Liver (tissue), 3 donors: Measurements from ENCODE around the gene TCF7L2.

Experiments used
- ATF3 ChIP-seq: IDR thresholded peaks from 2 replicates; pipeline ENCODE4 v1.6.1; 2016; ENCODE audit warnings: antibody characterized with exemption
- CTCF ChIP-seq: fragments of 150-350 bp; IDR thresholded peaks from 2 replicates; pipeline ENCODE4 v1.5.1; 2017; ENCODE audit warnings: improper control_type of control experiment, low read depth, low read length; ENCODE audit not compliant: missing input control
- EGR1 ChIP-seq, 2 donors: IDR thresholded peaks; 2 replicates each; pipeline ENCODE4 v1.6.1; 2016 to 2018; ENCODE audit warnings: antibody characterized with exemption in 2 of 2, low read depth in 2 of 2
- JUND ChIP-seq, 2 donors: IDR thresholded peaks; 2 replicates each; pipeline ENCODE4 v1.6.1; 2016; ENCODE audit warnings: antibody characterized with exemption in 2 of 2
- MAX ChIP-seq: IDR thresholded peaks from 2 replicates; pipeline ENCODE4 v1.6.1; 2016; ENCODE audit warnings: antibody characterized with exemption
- RAD21 ChIP-seq, 2 donors: IDR thresholded peaks; 2 replicates each; pipeline ENCODE4 v1.6.1; 2016; ENCODE audit warnings: antibody characterized with exemption in 2 of 2, mild to moderate bottlenecking in 2 of 2
- REST ChIP-seq: IDR thresholded peaks from 2 replicates; pipeline ENCODE4 v1.6.1; 2016; ENCODE audit warnings: antibody characterized with exemption, mild to moderate bottlenecking
- YY1 ChIP-seq: IDR thresholded peaks from 2 replicates; pipeline ENCODE4 v1.6.1; 2016; ENCODE audit warnings: antibody characterized with exemption, mild to moderate bottlenecking
- ZBTB33 ChIP-seq: IDR thresholded peaks from 2 replicates; pipeline ENCODE4 v1.6.1; 2016; ENCODE audit warnings: antibody characterized with exemption
- donor health status: healthy.
- donor health status: healthy.

GRCh38 chr10:113023017-113023416 lies 73.0 kb downstream of the TCF7L2 start:
- TF ChIP-seq CTCF: no peak
- no peak for TF ChIP-seq YY1
- TF ChIP-seq ZBTB33: no peak
- TF ChIP-seq EGR1 (IDR thresholded peaks at IDR 0.05; ENCODE audit: low read depth in 2 of 2): no peak
- TF ChIP-seq RAD21 (IDR thresholded peaks at IDR 0.05): no peak
- no peak for TF ChIP-seq JUND (IDR thresholded peaks at IDR 0.05)
- TF ChIP-seq MAX: no peak
- TF ChIP-seq ATF3: no peak
- TF ChIP-seq REST: no peak
